Measurements from ENCODE around the gene DTD1.

Gene DTD1

DNA sequence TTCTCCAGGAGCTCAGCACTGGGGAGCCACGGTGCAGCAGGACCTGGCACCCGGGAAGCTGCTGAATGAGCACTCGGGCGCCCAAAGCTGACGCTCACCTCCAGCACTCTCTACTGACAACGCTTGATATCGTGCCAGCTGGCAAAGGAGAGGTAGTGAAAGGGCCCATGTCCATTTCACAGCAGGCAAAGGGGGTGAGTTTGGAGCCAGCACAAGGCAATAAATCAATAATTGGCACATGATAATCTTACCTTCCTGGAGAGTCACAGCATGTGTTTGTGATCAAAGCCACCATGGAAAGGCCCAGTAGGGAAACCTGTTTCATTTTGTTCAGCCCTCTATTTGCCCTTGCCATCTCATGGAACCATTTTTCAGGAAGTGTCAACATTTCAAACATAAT lies 43.9 kb upstream of the DTD1 start:
- H3K9ac ChIP-seq (ENCODE audit: low read length): no peak overlapping the region
- TF ChIP-seq, protein P1, sequence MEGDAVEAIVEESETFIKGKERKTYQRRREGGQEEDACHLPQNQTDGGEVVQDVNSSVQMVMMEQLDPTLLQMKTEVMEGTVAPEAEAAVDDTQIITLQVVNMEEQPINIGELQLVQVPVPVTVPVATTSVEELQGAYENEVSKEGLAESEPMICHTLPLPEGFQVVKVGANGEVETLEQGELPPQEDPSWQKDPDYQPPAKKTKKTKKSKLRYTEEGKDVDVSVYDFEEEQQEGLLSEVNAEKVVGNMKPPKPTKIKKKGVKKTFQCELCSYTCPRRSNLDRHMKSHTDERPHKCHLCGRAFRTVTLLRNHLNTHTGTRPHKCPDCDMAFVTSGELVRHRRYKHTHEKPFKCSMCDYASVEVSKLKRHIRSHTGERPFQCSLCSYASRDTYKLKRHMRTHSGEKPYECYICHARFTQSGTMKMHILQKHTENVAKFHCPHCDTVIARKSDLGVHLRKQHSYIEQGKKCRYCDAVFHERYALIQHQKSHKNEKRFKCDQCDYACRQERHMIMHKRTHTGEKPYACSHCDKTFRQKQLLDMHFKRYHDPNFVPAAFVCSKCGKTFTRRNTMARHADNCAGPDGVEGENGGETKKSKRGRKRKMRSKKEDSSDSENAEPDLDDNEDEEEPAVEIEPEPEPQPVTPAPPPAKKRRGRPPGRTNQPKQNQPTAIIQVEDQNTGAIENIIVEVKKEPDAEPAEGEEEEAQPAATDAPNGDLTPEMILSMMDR (IDR thresholded peaks at IDR 0.05; ENCODE audit: low read length): no peak
- TF ChIP-seq EZH2 (IDR thresholded peaks at IDR 0.05; ENCODE audit: borderline replicate concordance, low read length): no peak
- H3K4me1 ChIP-seq (ENCODE audit: insufficient read depth, low read length, severe bottlenecking): no peaks in the 10 kb centered on the region
- H3K9me3 ChIP-seq (ENCODE audit: low read length): no peaks in the 10 kb centered on the region
- H3K4me2 ChIP-seq (ENCODE audit: low read length): no peak overlapping the region
- no peaks in the 10 kb centered on the region for H3K27me3 ChIP-seq (ENCODE audit: insufficient read depth, low read length)
- H3K27ac ChIP-seq (ENCODE audit: low read depth, low read length, poor library complexity, severe bottlenecking): no peak overlapping the region
- H3K36me3 ChIP-seq (ENCODE audit: insufficient read depth, low read length): peaks cover 66% of the 10 kb centered on the region
- no peaks in the 10 kb centered on the region for H3K79me2 ChIP-seq (ENCODE audit: insufficient read depth, low read length)
- no peaks in the 10 kb centered on the region for H3F3A ChIP-seq (ENCODE audit: insufficient read depth, low read length)
- H4K20me1 ChIP-seq (ENCODE audit: insufficient read depth, low read length): no peaks in the 10 kb centered on the region
- no peaks in the 10 kb centered on the region for H3K9me2 ChIP-seq (ENCODE audit: low read depth, low read length)
- H2AFZ ChIP-seq (ENCODE audit: low read length): no peak overlapping the region
- no peak overlapping the region for H3K4me3 ChIP-seq (ENCODE audit: low read depth, low read length, poor library complexity, severe bottlenecking)

DNA sequence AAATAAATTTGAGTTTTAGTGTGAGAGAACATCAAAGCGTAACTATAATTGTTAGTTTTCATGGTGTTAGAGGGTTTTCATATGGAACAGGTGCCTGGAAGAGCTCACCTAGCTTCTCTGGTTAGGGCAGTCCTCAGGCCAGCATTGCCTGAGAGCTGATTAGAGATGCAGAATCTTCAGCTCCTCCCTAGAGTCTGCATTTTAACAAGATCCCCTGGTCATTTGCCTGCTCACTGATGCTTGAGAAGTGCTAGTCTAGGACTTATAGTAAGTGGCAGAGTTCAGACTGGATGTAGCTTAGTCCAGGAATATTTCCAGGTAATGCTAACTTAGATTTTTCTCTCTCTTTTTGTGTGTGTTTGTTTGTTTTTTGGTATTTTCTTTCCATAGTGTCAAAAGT lies 42.3 kb upstream of the DTD1 start:
- no peak overlapping the region for H2AFZ ChIP-seq (ENCODE audit: low read length)
- H3K9me2 ChIP-seq (ENCODE audit: low read depth, low read length): no peaks in the 10 kb centered on the region
- TF ChIP-seq, protein P1 (IDR thresholded peaks at IDR 0.05; ENCODE audit: low read length): no peak
- no peak for TF ChIP-seq EZH2 (IDR thresholded peaks at IDR 0.05; ENCODE audit: borderline replicate concordance, low read length)
- no peak overlapping the region for H3K27ac ChIP-seq (ENCODE audit: low read depth, low read length, poor library complexity, severe bottlenecking)
- H3K36me3 ChIP-seq (ENCODE audit: insufficient read depth, low read length): peaks cover 72% of the 10 kb centered on the region
- no peaks in the 10 kb centered on the region for H3K4me1 ChIP-seq (ENCODE audit: insufficient read depth, low read length, severe bottlenecking)
- no peaks in the 10 kb centered on the region for H3K9me3 ChIP-seq (ENCODE audit: low read length)
- H3K4me2 ChIP-seq (ENCODE audit: low read length): no peak overlapping the region
- H4K20me1 ChIP-seq (ENCODE audit: insufficient read depth, low read length): no peaks in the 10 kb centered on the region
- H3F3A ChIP-seq (ENCODE audit: insufficient read depth, low read length): no peaks in the 10 kb centered on the region
- no peak overlapping the region for H3K9ac ChIP-seq (ENCODE audit: low read length)
- H3K4me3 ChIP-seq (ENCODE audit: low read depth, low read length, poor library complexity, severe bottlenecking): no peak overlapping the region
- H3K27me3 ChIP-seq (ENCODE audit: insufficient read depth, low read length): no peaks in the 10 kb centered on the region
- no peaks in the 10 kb centered on the region for H3K79me2 ChIP-seq (ENCODE audit: insufficient read depth, low read length)

DNA sequence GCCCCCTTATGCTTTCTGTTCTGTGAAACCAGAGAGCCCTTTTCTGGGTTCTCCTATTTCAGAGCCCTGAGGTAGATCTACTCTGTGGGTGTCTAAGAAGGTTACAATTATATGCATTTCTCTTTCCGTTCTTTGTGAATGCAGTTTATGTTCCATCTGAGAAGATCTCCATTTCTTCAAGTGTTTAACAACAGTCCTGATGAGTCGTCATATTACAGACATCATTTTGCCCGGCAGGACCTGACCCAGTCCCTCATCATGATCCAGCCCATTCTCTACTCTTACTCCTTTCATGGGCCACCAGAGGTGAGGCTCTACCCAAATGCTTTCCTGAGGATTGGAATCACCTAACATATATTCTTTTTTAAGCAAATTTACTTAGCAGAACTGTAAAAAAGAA lies 39.4 kb upstream of the DTD1 start:
- H3K4me3 ChIP-seq (ENCODE audit: low read depth, low read length, poor library complexity, severe bottlenecking): no peak overlapping the region
- H3K27me3 ChIP-seq (ENCODE audit: insufficient read depth, low read length): no peaks in the 10 kb centered on the region
- no peaks in the 10 kb centered on the region for H3K79me2 ChIP-seq (ENCODE audit: insufficient read depth, low read length)
- H3K27ac ChIP-seq (ENCODE audit: low read depth, low read length, poor library complexity, severe bottlenecking): no peak overlapping the region
- no peak overlapping the region for H3K9ac ChIP-seq (ENCODE audit: low read length)
- no peaks in the 10 kb centered on the region for H3K9me3 ChIP-seq (ENCODE audit: low read length)
- H3K4me1 ChIP-seq (ENCODE audit: insufficient read depth, low read length, severe bottlenecking): no peaks in the 10 kb centered on the region
- peaks cover 72% of the 10 kb centered on the region for H3K36me3 ChIP-seq (ENCODE audit: insufficient read depth, low read length)
- no peaks in the 10 kb centered on the region for H3K9me2 ChIP-seq (ENCODE audit: low read depth, low read length)
- no peaks in the 10 kb centered on the region for H4K20me1 ChIP-seq (ENCODE audit: insufficient read depth, low read length)
- no peaks in the 10 kb centered on the region for H3F3A ChIP-seq (ENCODE audit: insufficient read depth, low read length)
- H2AFZ ChIP-seq (ENCODE audit: low read length): no peak overlapping the region
- no peak for TF ChIP-seq EZH2 (IDR thresholded peaks at IDR 0.05; ENCODE audit: borderline replicate concordance, low read length)
- TF ChIP-seq, protein P1 (IDR thresholded peaks at IDR 0.05; ENCODE audit: low read length): no peak
- H3K4me2 ChIP-seq (ENCODE audit: low read length): no peak overlapping the region
